Measurements from ENCODE around the gene SMIM35. TPM values are rescaled to one million over a fixed set of nuclear protein-coding genes. Genes with fewer than 3 reads are reported as not detected.

The SMIM35 gene
- not detected in 2 replicates for total RNA-seq (2014; rRNA removed; shearing (Covaris generic); ENCODE audit: low replicate concordance)

DNA sequence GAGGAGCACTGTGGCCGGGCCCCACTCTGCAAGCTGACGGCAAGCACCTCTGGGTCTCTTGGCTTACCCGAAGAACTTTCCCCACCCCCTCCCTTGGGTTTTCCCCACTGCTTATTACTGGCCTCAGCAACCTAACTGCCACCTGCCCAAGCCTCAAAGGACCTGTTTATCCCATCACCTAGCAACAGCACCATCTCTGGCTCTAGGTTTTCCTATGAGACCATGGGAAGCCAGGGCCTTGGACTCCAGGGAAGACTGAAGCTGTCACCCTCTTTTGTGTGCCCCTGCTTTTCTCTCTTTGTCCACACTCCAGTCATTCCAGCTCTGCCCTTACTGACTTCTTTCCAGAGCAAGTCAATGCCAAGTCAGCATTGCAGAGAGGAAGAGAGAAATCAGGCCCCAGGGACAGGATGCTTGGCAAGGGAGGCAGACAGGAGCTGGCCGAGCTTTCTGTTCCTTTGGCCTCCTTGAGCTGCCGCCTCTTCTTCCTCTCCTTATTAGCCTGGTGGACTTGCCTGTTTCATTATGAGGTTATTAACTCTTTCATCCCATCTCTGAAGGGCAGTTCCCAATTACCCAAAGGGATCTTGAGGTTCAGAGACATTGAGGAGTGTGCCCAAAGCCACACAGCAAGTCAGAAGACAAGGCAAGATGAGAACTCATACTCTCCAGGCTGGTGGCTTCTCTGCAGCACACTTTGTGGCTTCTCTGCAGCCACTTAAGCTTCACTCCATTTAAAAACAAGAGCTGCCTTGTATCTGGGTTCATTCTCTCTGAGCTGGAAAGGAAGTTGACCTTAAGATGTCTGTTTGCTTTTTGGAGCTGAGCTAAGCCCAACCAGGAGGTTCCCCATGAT lies at the start of gene SMIM35:
Gene SMIM35 (minus strand): TSS at position 51 of the 856 bp plus-strand sequence. CDS start 206 bp downstream, outside the sequence.
- in situ Hi-C loops (cut with HindIII; ENCODE audit: low pct_unique_long_range_greater_than_20kb, low sequenced_read_pairs), result no loop called here
- DNase-seq (ENCODE audit: low read depth), result no peak

DNA sequence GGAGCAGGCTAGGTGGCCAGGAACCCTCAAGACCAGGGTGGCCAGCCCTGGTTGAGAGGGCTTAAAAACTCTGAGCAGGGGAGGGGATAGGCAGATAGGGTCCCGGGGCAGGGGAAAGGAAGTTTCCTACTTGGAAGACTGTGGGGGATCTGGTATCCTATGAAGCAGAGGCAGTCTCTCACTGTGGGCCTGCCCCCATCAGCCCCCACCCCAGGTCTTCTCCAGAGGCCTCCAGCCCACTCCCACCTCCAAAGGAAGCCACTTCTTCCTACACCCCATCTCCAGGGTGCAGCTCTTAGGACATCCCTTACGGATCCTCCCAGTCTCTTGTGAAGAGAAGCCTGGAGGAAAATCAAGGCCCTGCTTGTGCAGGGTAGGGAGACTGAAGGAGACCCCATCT lies 49.6 kb upstream of the SMIM35 start:
- no peak for DNase-seq (ENCODE audit: low read depth)
- in situ Hi-C loops (cut with HindIII; ENCODE audit: low pct_unique_long_range_greater_than_20kb, low sequenced_read_pairs), result no loop called here

GRCh38 chr11:118135796-118136165 lies 49.0 kb upstream of the SMIM35 start:
- in situ Hi-C loops (cut with HindIII; ENCODE audit: low pct_unique_long_range_greater_than_20kb, low sequenced_read_pairs), result no loop called here
- no peak for DNase-seq (ENCODE audit: low read depth)

GRCh38 chr11:118135051-118135795 lies 48.5 kb upstream of the SMIM35 start:
- DNase-seq (ENCODE audit: low read depth), result no peak
- in situ Hi-C loops (cut with HindIII; ENCODE audit: low pct_unique_long_range_greater_than_20kb, low sequenced_read_pairs), result no loop called here

GRCh38 chr11:118133816-118134215 lies 47.1 kb upstream of the SMIM35 start:
- DNase-seq (ENCODE audit: low read depth), result no peak
- in situ Hi-C loops (cut with HindIII; ENCODE audit: low pct_unique_long_range_greater_than_20kb, low sequenced_read_pairs), result no loop called here

DNA sequence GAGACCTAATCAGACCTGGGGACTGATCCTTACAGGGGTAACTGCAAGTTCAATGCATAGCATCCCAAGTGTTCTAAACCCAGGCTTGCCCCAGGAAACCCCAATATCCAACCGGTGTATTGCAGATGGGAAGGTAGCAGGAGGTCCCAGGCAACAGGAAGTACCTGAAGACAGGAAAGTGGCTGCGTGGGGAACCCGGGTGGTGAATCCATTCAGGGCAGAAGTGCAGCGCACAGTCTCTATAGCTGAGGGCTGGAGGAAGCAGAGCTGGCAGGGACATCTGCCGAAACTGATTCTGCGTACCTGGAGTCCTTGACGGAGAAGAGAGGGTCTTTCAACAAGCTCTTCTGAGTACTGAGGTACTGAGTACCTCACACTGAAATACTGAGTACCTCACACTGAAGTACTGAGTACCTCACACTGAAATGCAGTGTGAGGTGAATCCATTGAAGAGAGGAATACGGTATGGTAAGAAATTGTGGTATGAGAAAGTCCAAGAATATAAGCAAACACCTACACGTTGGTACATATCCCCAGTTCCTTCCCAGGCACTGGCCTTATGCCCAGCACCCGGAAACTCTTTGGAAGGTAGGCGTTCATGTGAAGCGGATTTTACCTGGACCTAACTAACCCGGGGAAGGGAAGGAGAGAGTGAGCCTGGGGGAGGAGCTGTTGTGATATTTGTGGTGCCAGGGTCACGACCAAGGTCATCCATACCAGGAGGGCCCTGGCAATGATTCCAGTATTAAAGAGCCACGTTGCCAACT lies 45.8 kb upstream of the SMIM35 start:
- in situ Hi-C loops (cut with HindIII; ENCODE audit: low pct_unique_long_range_greater_than_20kb, low sequenced_read_pairs), result no loop called here
- DNase-seq (ENCODE audit: low read depth), result no peak

DNA sequence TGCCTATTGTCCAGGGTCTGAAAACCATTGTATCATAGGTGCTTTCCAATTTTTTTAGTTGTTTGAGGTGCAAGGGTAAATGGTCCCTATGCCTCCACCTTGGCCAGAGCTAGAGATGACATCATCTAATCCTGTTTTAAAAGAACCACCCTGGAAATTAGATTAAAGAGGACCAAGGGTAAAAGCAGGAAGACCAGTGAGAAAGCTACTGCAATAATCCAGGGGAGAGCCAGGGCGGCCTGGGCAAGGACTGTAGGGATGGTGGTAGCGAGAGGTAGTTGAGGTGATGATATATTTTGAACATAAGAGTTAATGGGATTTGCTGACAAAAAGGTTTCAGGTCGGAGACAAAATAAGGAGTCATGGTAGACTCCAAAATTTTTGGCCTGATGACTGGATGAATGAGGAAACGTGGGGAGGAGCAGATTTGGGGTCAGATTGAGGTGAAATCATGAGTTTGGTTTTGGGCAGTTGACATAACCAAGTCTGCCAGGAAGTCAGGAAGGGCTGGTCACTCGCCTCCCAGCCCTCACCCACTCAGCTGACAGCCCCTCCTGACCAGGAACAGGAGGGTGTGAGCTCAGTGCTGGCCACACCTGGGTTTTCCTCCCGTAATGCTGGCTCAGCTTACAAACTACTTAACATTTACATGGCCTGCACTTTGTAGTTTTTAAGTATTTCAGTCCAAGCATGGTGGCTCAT lies 42.9 kb upstream of the SMIM35 start:
- in situ Hi-C loops (cut with HindIII; ENCODE audit: low pct_unique_long_range_greater_than_20kb, low sequenced_read_pairs), result no loop called here
- DNase-seq (ENCODE audit: low read depth), result no peak

- DNase-seq (ENCODE audit: low read depth), result no peak
- in situ Hi-C loops (cut with HindIII; ENCODE audit: low pct_unique_long_range_greater_than_20kb, low sequenced_read_pairs), result no loop called here
Measured at GRCh38 chr11:118128721-118129470, 42.1 kb upstream of the SMIM35 start.

- in situ Hi-C loops (cut with HindIII; ENCODE audit: low pct_unique_long_range_greater_than_20kb, low sequenced_read_pairs), result no loop called here
- no peak for DNase-seq (ENCODE audit: low read depth)
Measured at GRCh38 chr11:118128310-118128709, 41.5 kb upstream of the SMIM35 start.

GRCh38 chr11:118126082-118126838 lies 39.5 kb upstream of the SMIM35 start:
- peak; percentile 25 for DNase-seq (ENCODE audit: low read depth)
- in situ Hi-C loops (cut with HindIII; ENCODE audit: low pct_unique_long_range_greater_than_20kb, low sequenced_read_pairs), result no loop called here

DNA sequence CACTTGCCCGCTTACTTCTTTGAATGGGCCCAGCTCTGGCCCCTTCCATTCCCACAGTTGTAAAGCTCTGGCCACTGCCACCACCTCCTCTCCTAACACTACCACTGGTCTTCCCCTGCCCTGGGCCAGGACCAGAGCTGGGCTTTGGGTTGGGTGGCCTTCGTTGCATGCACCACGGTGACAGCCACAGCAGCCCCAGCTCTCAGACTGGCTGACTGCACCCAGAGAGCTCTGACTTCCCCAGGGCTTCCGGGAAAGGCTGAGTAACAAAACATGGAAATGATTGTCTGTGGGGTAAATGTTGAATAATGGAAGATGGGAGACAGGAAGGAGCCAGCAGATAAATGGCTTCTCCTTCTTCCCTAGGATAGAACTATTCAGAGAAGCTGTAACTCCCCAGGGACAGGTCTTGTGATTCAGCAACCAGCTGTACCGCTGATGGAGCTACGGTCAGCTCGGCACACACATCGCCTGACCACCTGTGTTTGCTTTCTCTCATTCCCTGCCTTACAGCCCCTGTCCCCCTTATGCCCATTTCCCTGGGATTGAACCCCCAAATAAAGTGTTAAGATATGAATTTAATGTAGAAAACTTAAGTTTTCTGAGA lies 38.3 kb upstream of the SMIM35 start:
- in situ Hi-C loops (cut with HindIII; ENCODE audit: low pct_unique_long_range_greater_than_20kb, low sequenced_read_pairs), result no loop called here
- no peak for DNase-seq (ENCODE audit: low read depth)

GRCh38 chr11:118120793-118121192 lies 34.0 kb upstream of the SMIM35 start:
- in situ Hi-C loops (cut with HindIII; ENCODE audit: low pct_unique_long_range_greater_than_20kb, low sequenced_read_pairs), result no loop called here
- no peak for DNase-seq (ENCODE audit: low read depth)

GRCh38 chr11:118117790-118118601 lies 31.2 kb upstream of the SMIM35 start:
- no peak for DNase-seq (ENCODE audit: low read depth)
- in situ Hi-C loops (cut with HindIII; ENCODE audit: low pct_unique_long_range_greater_than_20kb, low sequenced_read_pairs), result no loop called here

GRCh38 chr11:118115048-118115447 lies 28.3 kb upstream of the SMIM35 start:
- in situ Hi-C loops (cut with HindIII; ENCODE audit: low pct_unique_long_range_greater_than_20kb, low sequenced_read_pairs), result no loop called here
- DNase-seq (ENCODE audit: low read depth), result no peak

GRCh38 chr11:118114266-118114665 lies 27.5 kb upstream of the SMIM35 start:
- in situ Hi-C loops (cut with HindIII; ENCODE audit: low pct_unique_long_range_greater_than_20kb, low sequenced_read_pairs), result no loop called here
- DNase-seq (ENCODE audit: low read depth), result no peak
